Right lobe of liver (tissue), 6 donors: ENCODE results near the gene AMDHD1. TPM values are rescaled to one million over a fixed set of nuclear protein-coding genes. Genes with fewer than 3 reads are reported as not detected.

ENCODE experiments used
- ATAC-seq, 4 donors: fragments of 200-7000 bp; cut with Tn5 transposase; one replicate each; pipeline ENCODE4 v1.9.1; 2020; ENCODE audit warnings: mild to moderate bottlenecking in 4 of 4, moderate library complexity in 4 of 4
- DNase-seq, 3 donors: peaks; one replicate each; pipeline ENCODE4 v3.0.0-alpha.2; 2020
- H3K27ac ChIP-seq, 3 donors: fragments of 200-600 bp; one replicate each; pipeline ENCODE4 v1.8.0; 2022
- H3K27me3 ChIP-seq, 2 donors: fragments of 200-600 bp; one replicate each; pipeline ENCODE4 v1.8.0; 2022
- H3K36me3 ChIP-seq, 4 donors: fragments of 200-600 bp; sonication (generic) in 1 of 4; one replicate each; pipeline versions ENCODE4 v1.5.1 to v1.8.0; 2017 to 2022; ENCODE audit warnings: control low read depth in 1 of 4
- H3K4me1 ChIP-seq, 4 donors: fragments of 200-600 bp; sonication (generic) in 1 of 4; one replicate each; pipeline versions ENCODE4 v1.5.1 to v1.8.0; 2017 to 2022; ENCODE audit warnings: control low read depth in 1 of 4
- H3K4me3 ChIP-seq, 3 donors: fragments of 200-600 bp; one replicate each; pipeline ENCODE4 v1.8.0; 2022
- H3K9me3 ChIP-seq, 4 donors: fragments of 200-600 bp; sonication (generic) in 1 of 4; one replicate each; pipeline versions ENCODE4 v1.5.1 to v1.8.0; 2017 to 2022; ENCODE audit warnings: control low read depth in 1 of 4
- POLR2A ChIP-seq: fragments of 450-650 bp; IDR thresholded peaks from one replicate; pipeline ENCODE4 v1.6.1; 2017; ENCODE audit warnings: antibody characterized with exemption, mild to moderate bottlenecking
- WGBS: methylation state at CpG from one replicate; pipeline ENCODE4 v1.1.6; 2018; ENCODE audit warnings: low coverage, low lambda C conversion rate; ENCODE audit not compliant: insufficient coverage; ENCODE audit errors: missing lambda C conversion rate; 5-methylcytosine and 5-hydroxymethylcytosine counted together
- intact Hi-C, 2 donors: fragments of 100-400 bp; cut with DNase I; formaldehyde crosslinking; loops; one replicate each; pipeline versions ENCODE4 v1.11.2 to v1.14.1; 2022
- total RNA-seq, 6 experiments: library from RNA; depleted of rRNA in 2 of 6; stranded (reverse); fragments of >200 nt in 2 of 6; fragmentation: NEBNext Ultra II Directional in 3 of 6; extraction: Animal tissue kit (Norgen Biotek cat#: 25700) in 3 of 6; gene quantifications; one replicate each; pipeline versions ENCODE4 v1.1.0 to v1.2.4, GENCODE V29; 2016 to 2023
- TF ChIP-seq, protein P1 (sequence below), 4 donors: fragments of 200-600 bp in 3 of 4; fragments of 450-650 bp in 1 of 4; IDR thresholded peaks; one replicate each; pipeline versions ENCODE4 v1.5.1 to v1.8.0; 2016 to 2022; ENCODE audit warnings: antibody characterized with exemption in 4 of 4, mild to moderate bottlenecking in 2 of 4
- donor health status: DM: no; HTN: yes; CAD: no.
- donor health status: DM: no; HTN: no; CAD: no.
- donor health status: DM: no; HTN: no; CAD: no.
- donor health status: DM: no; HTN: yes; CAD: no.
- donor health status: DM: no; HTN: yes; CAD: no.

AMDHD1 gene
- total RNA-seq, 6 experiments from 2014 or later, result 41.4 to 97.8 (median 69.1) TPM

DNA sequence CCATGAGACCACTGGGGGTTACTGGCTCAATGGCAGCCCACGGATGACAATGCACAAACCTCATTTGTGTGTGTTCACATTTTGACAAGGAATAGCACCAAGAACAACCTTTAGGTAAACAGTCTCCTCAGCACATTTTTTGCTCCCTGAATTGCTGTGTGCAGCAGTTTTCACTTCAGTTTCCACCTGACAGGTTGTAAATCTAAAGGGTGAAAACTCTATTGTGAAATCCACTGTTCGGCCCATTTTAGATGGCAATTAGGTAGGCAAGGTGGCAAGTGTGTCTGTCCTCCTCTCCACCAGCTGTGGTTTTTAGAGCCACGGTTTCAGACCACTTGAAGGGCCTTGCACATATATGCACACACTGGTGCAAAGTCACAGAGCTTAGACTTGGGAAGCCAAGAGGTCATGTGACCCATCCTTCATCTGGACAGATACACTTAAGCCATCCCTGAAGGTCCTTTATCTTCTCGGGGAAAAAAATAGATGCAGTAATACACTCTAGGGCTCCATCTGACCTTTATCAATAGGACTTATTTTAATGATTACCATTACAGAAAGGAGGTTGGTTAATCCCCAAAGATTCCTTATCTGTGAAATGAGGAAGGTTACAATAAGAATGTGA, 29.8 kb downstream of the AMDHD1 start:
- no peaks in the 10 kb centered on the region for H3K9me3 ChIP-seq
- peaks cover 0 to 61% (median 13%) of the 10 kb centered on the region in 4 donors for H3K4me1 ChIP-seq
- peak in 1 of 4 donors; percentile 13 for ATAC-seq
- intact Hi-C loops, result no loop called here
- peak overlapping the region in 2 of 3 donors; percentile 15 to 77 for H3K27ac ChIP-seq
- DNase-seq, result no peak
- 41% methylated on average over 4 of the region's 4 CpGs for WGBS
- no peaks in the 10 kb centered on the region for H3K27me3 ChIP-seq
- H3K4me3 ChIP-seq, result no peak overlapping the region
- TF ChIP-seq, protein P1, sequence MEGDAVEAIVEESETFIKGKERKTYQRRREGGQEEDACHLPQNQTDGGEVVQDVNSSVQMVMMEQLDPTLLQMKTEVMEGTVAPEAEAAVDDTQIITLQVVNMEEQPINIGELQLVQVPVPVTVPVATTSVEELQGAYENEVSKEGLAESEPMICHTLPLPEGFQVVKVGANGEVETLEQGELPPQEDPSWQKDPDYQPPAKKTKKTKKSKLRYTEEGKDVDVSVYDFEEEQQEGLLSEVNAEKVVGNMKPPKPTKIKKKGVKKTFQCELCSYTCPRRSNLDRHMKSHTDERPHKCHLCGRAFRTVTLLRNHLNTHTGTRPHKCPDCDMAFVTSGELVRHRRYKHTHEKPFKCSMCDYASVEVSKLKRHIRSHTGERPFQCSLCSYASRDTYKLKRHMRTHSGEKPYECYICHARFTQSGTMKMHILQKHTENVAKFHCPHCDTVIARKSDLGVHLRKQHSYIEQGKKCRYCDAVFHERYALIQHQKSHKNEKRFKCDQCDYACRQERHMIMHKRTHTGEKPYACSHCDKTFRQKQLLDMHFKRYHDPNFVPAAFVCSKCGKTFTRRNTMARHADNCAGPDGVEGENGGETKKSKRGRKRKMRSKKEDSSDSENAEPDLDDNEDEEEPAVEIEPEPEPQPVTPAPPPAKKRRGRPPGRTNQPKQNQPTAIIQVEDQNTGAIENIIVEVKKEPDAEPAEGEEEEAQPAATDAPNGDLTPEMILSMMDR (IDR thresholded peaks at IDR 0.05), result no peak
- TF ChIP-seq POLR2A, result no peak
- H3K36me3 ChIP-seq, result peaks cover 0 to 16% (median 3%) of the 10 kb centered on the region in 4 donors

DNA sequence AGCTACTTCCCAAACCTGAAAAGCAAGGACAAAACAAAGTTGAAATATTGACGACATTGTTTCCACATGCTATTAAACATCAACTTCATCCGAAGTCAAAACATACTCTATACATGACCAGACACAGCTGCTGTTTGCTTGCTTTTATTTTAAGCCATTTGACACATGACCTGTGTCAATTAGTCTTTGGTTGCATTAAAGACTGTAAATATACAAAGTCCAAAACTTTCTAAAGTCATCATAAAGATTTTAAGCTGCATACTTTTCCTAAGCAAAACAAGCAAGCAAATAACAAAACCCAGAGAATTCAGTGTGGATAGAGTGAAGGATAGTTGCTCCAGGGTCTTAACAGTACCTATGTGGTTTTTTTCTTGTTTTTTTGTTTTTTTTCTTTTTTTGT, 31.2 kb downstream of the AMDHD1 start:
- Histone ChIP-seq H3K27me3 (no peaks in the 10 kb centered on the region), H3K4me1 (peaks cover 0 to 67% (median 13%) of the 10 kb centered on the region in 4 donors), H3K9me3 (no peaks in the 10 kb centered on the region), H3K36me3 (peaks cover 0 to 8% (median 4%) of the 10 kb centered on the region in 4 donors), H3K27ac (peak overlapping the region in 1 of 3 donors; percentile 77), H3K4me3 (no peak overlapping the region)
- DNase-seq, result no peak
- TF ChIP-seq, protein P1 (IDR thresholded peaks at IDR 0.05), result no peak
- no peak for TF ChIP-seq POLR2A
- ATAC-seq, result no peak
- intact Hi-C loops, result no loop called here
- WGBS, result 26% methylated on average over 2 of the region's 2 CpGs

DNA sequence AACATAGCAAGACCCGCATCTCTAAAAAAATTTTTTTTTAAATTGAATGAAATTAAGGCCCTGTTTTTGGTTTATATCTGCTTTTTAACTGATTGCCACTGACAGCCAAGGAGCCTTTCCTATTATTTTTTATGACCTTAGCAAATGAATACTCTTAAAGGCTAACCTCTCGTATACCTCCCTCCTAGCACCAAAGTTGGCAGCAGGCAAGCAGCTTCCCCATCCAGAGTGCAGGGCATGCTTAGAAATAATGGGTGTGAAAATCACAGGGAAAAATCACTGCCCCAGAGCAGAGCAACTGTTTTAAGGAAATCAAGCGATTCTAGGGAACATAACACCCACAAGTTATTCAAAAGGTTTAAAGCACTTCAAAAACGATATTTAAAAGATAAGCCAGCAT, 32.4 kb downstream of the AMDHD1 start:
- ATAC-seq, result no peak
- intact Hi-C loops, result no loop called here
- Histone ChIP-seq H3K27me3 (no peaks in the 10 kb centered on the region), H3K36me3 (peaks cover 0 to 8% (median 4%) of the 10 kb centered on the region in 4 donors), H3K9me3 (no peaks in the 10 kb centered on the region), H3K4me1 (peaks cover 0 to 68% (median 13%) of the 10 kb centered on the region in 4 donors), H3K4me3 (no peak overlapping the region), H3K27ac (peak overlapping the region in 1 of 3 donors; percentile 77)
- 78% methylated on average over 4 of the region's 4 CpGs for WGBS
- no peak for DNase-seq
- TF ChIP-seq POLR2A, result no peak
- TF ChIP-seq, protein P1 (IDR thresholded peaks at IDR 0.05), result no peak

DNA sequence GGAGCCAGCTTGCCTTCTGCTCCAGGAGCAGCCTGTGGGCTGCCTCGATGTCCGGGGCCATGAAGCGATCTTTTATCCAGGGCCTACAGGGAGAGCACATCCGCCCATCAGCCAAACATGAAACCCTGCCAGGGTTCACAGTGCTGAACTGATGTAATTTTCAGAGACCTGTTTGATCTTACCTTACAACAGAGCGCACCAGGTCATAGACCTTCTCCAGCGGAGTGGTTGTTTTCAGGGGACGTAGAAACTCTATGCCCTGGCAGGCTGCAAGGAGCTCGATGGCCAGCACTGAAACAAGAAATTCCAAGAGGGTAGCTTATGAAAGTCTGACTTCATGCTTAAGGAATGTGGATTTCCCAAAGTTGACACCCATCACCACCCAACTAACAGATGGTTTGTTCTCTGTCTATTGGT, 33.3 kb downstream of the AMDHD1 start:
- TF ChIP-seq, protein P1 (IDR thresholded peaks at IDR 0.05), result no peak
- no peak for TF ChIP-seq POLR2A
- DNase-seq (peak; percentile 51 to 89 (median 78)), ATAC-seq (peak; percentile 67 to 91 (median 86))
- H3K27ac ChIP-seq, result peak overlapping the region in 2 of 3 donors; percentile 56 to 77
- 13% methylated on average over 7 of the region's 8 CpGs for WGBS
- H3K27me3 ChIP-seq, result no peaks in the 10 kb centered on the region
- intact Hi-C loops, result no loop called here
- peaks cover 0 to 68% (median 13%) of the 10 kb centered on the region in 4 donors for H3K4me1 ChIP-seq
- H3K36me3 ChIP-seq, result peaks cover 0 to 9% (median 4%) of the 10 kb centered on the region in 4 donors
- H3K4me3 ChIP-seq, result no peak overlapping the region
- H3K9me3 ChIP-seq, result no peaks in the 10 kb centered on the region
